HG02885 (cell line): Measurements from ENCODE around the gene HMX1.

Experiments
- ATAC-seq: cut with Tn5 transposase; IDR thresholded peaks from one replicate; pipeline ENCODE4 v1.9.1; 2021; ENCODE audit warnings: mild to moderate bottlenecking; ENCODE audit not compliant: unreplicated experiment, poor library complexity

HMX1 gene

GRCh38 chr4:8910100-8910821 is 38.6 kb upstream of the HMX1 start:
- no peak for ATAC-seq

DNA sequence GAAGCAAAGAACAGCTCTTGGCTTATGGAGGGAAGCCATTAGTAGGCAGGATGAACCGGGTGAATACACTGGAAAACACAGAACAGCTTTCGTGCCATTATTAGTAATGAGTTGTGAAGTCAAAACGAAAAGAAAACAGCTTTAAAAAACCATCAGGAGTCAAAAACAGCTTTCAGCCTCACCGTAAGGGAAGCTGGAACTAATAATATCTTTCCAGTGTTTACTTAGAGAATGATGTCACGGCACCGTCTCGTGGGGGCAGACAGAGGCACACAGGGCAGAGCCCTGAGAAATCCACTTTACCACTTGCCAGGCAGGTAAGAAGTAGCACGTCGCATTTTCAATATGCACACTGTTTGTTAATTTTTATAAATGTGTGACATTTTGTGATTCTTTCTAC is 37.9 kb upstream of the HMX1 start:
- no peak for ATAC-seq

GRCh38 chr4:8908206-8908893 is 36.7 kb upstream of the HMX1 start:
- no peak for ATAC-seq

- no peak for ATAC-seq
These were observed 36.1 kb upstream of the HMX1 start for GRCh38 chr4:8907596-8908205.

- ATAC-seq: no peak
These were observed 35.5 kb upstream of the HMX1 start for GRCh38 chr4:8906991-8907595.

GRCh38 chr4:8906668-8906970 is 35.0 kb upstream of the HMX1 start:
- no peak for ATAC-seq

DNA sequence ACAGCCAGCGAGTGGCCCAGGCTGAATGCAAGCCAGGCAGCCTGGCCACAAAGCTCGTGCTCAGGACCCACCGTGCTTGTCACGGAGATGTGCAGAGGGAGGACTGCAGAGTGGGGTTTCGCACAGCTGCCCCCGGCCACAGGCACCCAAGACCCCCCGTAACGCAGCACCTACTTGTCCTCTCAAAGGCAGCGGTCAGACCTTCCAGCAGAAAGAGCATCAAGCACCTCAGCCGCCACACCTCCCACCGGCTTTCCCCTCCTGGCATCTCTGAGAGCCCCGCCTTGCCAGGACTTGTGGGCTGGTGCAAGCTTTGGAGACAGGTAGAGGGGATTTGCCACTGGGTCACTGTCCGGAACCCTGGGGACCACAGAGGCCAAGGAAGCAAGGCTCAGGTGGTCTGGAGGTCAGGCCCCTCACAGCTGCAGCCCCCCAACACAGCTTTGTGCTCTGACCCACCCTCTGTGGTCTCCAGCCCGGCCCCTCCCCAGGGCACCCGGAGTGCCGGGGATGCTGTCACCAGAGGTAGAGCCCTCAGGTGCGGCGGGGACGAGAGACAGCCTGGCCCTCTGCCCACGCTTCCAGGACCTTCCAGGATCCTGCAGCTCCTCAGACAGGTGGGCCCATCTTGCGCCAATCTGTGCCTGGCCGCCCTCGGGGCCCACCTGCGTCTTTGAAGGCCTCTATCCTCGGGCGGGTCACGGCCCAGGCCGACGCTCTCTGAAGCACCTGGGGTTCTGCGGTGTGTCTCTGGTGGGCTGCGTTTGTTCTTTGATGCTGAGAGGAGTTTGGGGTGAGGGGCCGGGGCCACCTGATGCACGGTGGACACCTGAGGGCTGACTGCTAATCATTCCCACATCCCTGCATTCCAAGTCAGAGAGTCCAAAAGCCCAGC is 34.4 kb upstream of the HMX1 start:
- no peak for ATAC-seq

DNA sequence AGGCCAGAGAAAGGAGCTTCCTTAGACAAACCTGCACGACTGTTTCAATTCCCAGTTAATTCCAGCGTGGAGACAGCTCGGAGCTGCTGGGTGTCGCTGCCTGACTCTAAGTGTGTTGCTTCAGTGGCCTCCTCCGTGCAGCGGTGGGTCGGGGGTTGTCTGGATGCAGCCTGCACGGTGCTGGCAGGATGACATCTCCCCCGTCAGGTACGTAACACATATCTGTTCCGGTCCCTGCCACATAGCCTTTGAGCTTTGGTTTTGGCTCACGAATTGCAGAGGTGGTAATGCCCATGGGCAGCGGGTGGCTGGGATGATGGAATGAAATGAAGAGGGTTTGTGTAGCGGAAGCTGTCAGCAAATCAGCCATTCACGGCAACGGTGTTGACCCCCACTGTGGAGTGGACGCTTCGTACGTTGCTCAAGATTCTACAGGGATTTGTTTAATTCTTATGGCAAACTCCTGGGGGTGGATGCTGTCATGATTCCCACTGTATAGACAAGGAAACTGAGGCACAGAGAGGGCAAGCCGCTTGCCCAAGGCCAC is 33.7 kb upstream of the HMX1 start:
- ATAC-seq: no peak

- no peak for ATAC-seq
These were observed 33.0 kb upstream of the HMX1 start for GRCh38 chr4:8904666-8905065.

- no peak for ATAC-seq
These were observed 32.4 kb upstream of the HMX1 start for GRCh38 chr4:8904041-8904501.

GRCh38 chr4:8901335-8901734 is 29.7 kb upstream of the HMX1 start:
- ATAC-seq: no peak

DNA sequence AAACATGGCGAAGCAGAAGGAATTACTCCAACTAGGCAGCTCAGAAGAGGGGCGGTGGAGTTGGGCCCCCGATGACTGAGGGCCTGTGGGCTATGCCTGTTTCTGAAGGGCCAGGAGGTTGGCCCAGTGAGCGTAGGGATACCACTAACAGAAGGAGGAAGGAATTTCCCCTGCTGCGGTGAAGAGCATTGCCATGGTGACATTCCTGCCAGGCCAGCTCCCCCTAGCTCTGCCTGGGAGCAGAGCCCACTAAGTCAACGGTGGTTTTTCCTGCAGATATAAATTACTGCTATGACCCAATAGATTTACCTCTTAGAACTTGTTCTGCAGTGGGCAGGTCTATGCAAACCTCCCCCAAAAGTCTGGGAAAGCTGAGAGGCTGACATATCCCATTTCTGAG is 28.9 kb upstream of the HMX1 start:
- no peak for ATAC-seq

GRCh38 chr4:8898419-8898818 is 26.8 kb upstream of the HMX1 start:
- ATAC-seq: no peak

DNA sequence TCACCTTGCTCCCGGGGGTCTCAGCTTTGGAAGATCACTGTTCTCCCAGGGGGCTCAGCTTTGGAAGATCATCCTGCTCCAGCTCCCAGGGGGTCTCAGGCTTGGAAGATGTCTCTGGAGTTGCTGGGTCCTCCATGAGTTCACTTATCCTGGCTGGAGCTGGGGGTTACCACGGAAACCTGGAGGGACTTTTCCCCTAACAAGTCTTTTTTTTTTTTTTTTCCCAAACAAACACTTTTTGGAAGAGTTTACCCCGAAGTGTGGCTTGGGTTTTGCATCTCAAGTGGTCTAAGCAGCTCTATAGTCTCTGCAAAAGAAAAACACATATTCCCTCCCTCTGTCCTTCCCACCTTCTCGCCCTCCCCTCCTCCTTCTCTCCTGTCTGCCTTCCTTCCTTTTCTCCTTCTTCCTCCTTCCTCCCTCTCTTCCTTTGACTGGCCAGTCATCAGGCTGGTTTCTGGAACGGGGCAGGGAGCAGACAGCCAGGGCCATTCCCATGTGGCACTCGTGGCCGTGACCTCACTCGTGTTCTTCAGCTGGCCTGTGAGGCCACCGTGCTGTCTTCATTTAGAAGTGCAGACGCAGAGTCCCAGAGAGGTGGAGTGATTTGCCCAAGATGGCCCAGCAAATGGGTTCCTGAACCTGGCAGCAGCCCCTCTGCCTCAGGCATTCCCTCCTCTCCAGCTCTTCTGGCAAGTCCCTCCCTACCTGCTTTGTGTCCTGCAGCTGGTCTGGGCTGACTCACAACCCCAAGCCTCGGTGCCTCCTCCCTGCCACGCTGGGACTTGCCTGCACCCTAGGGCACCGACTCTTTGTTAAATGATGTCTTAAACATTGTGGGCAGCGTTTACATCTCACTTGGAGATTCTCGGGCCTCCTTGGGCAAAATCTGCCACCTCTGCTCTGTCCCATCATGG is 25.9 kb upstream of the HMX1 start:
- ATAC-seq: no peak

GRCh38 chr4:8896506-8896905 is 24.9 kb upstream of the HMX1 start:
- no peak for ATAC-seq

GRCh38 chr4:8896071-8896470 is 24.4 kb upstream of the HMX1 start:
- ATAC-seq: no peak

- ATAC-seq: no peak
These were observed 23.7 kb upstream of the HMX1 start for GRCh38 chr4:8895295-8895694.

DNA sequence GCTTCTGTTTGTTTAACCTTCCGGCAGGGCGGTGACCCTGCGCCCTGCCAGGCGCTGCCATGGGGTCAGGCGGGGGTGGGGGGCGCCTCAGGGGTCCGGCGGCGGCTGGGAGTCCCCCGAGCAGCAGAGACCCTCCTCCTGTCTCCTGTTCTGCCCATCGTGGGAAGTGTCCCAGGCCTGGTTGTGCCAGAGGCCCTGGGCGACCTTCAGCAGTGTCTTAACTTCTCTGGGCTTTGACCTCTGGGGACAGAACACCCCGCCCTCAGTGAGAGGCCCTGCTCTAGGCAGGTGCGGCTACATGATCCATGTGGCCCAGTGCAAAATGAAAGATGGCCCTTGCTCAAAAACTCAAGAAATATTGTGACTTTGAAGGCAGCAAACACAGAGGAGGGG is 22.8 kb upstream of the HMX1 start:
- no peak for ATAC-seq
